HepG2 (cell line): ENCODE results near the gene SLC7A8. TPM values are rescaled to one million over a fixed set of nuclear protein-coding genes. Genes with fewer than 3 reads are reported as not detected.

ENCODE experiments used
- ELF3 ChIP-seq: IDR thresholded peaks from 2 replicates; pipeline ENCODE4 v1.6.1; 2016; ENCODE audit warnings: missing genetic modification reagents, missing compliant biosample characterization
- EZH2 ChIP-seq: conservative IDR thresholded peaks from 2 replicates; pipeline ENCODE4 v1.6.1; 2012; ENCODE audit warnings: mild to moderate bottlenecking, low read depth, low read length, moderate library complexity
- HNRNPL ChIP-seq: fragments of 200-400 bp; formaldehyde crosslinking; IDR thresholded peaks from 2 replicates; pipeline ENCODE4 v1.6.1; 2017; ENCODE audit warnings: mild to moderate bottlenecking, low read depth, low read length
- MEF2D ChIP-seq: sonication (generic); formaldehyde crosslinking; IDR thresholded peaks from 2 replicates; pipeline ENCODE4 v1.5.1; 2020; ENCODE audit warnings: mild to moderate bottlenecking, missing genetic modification reagents
- STAT5B ChIP-seq: sonication (generic); formaldehyde crosslinking; IDR thresholded peaks from 2 replicates; pipeline ENCODE4 v1.4.0; 2020; ENCODE audit warnings: missing genetic modification reagents
- YEATS4 ChIP-seq: sonication (generic); formaldehyde crosslinking; IDR thresholded peaks from 2 replicates; pipeline ENCODE4 v1.4.0; 2020; ENCODE audit warnings: missing genetic modification reagents, borderline replicate concordance
- ZIK1 ChIP-seq: sonication (generic); formaldehyde crosslinking; IDR thresholded peaks from 2 replicates; pipeline ENCODE4 v1.5.0; 2020; ENCODE audit warnings: mild to moderate bottlenecking, low read depth, missing genetic modification reagents, borderline replicate concordance
- ZMYM4 ChIP-seq: sonication (generic); formaldehyde crosslinking; IDR thresholded peaks from 2 replicates; pipeline ENCODE4 v1.8.1; 2023; ENCODE audit warnings: mild to moderate bottlenecking, missing genetic modification reagents
- ZNF317 ChIP-seq: sonication (generic); formaldehyde crosslinking; IDR thresholded peaks from 2 replicates; pipeline ENCODE4 v1.5.0; 2020; ENCODE audit warnings: mild to moderate bottlenecking, missing genetic modification reagents
- ZNF383 ChIP-seq: sonication (generic); formaldehyde crosslinking; IDR thresholded peaks from 2 replicates; pipeline ENCODE4 v1.4.0; 2020; ENCODE audit warnings: missing genetic modification reagents, mild to moderate bottlenecking, borderline replicate concordance
- ZNF670 ChIP-seq: sonication (generic); formaldehyde crosslinking; IDR thresholded peaks from 2 replicates; pipeline ENCODE4 v1.8.0; 2022; ENCODE audit warnings: mild to moderate bottlenecking, missing genetic modification reagents, borderline replicate concordance
- ZNF7 ChIP-seq: IDR thresholded peaks from 2 replicates; pipeline ENCODE4 v1.6.1; 2016; ENCODE audit warnings: missing biosample characterization, missing genetic modification reagents
- ZNF776 ChIP-seq: sonication (generic); formaldehyde crosslinking; IDR thresholded peaks from 2 replicates; pipeline ENCODE4 v1.4.0; 2020; ENCODE audit warnings: mild to moderate bottlenecking, missing genetic modification reagents
- polyA plus RNA-seq, 8 experiments: library from polyadenylated mRNA; depleted of rRNA in 3 of 8; stranded (reverse) in 7 of 8; unstranded in 1 of 8; fragments of >200 nt; fragmentation: Illumina TruSeq in 4 of 8; extraction: Trizol in 4 of 8; gene quantifications; 2 replicates each; pipeline versions ENCODE4 v1.2.1 to v1.2.3, GENCODE V29; 2011 to 2016; ENCODE audit warnings: low read depth in 4 of 8, missing spikeins in 1 of 8, mixed read lengths in 1 of 8; ENCODE audit not compliant: insufficient read depth in 1 of 8
- total RNA-seq, 5 experiments: library from RNA; depleted of rRNA; stranded (reverse); fragments of >200 nt; fragmentation: Illumina TruSeq; extraction: Trizol; gene quantifications; 2 replicates each; pipeline ENCODE4 v1.2.3, GENCODE V29; 2016; ENCODE audit warnings: low read depth in 1 of 5
- TF ChIP-seq, protein P1 (sequence below): sonication (generic); formaldehyde crosslinking; IDR thresholded peaks from 2 replicates; pipeline ENCODE4 v1.4.0; 2020; ENCODE audit warnings: missing genetic modification reagents
- TF ChIP-seq, protein P2 (sequence below), 2 experiments: sonication (generic) in 1 of 2; formaldehyde crosslinking in 1 of 2; IDR thresholded peaks; 2 replicates each; pipeline versions ENCODE4 v1.5.1 to v1.6.1; 2011 to 2020; ENCODE audit warnings: borderline replicate concordance in 1 of 2, low read depth in 1 of 2, low read length in 1 of 2, mild to moderate bottlenecking in 1 of 2, missing genetic modification reagents in 1 of 2, moderate library complexity in 1 of 2
- TF ChIP-seq, protein P3 (sequence below): sonication (generic); formaldehyde crosslinking; IDR thresholded peaks from 2 replicates; pipeline ENCODE4 v1.4.0; 2020; ENCODE audit warnings: missing genetic modification reagents
- TF ChIP-seq, protein P4 (sequence below): sonication (generic); formaldehyde crosslinking; IDR thresholded peaks from 2 replicates; pipeline ENCODE4 v1.5.0; 2020; ENCODE audit warnings: mild to moderate bottlenecking, missing genetic modification reagents
- TF ChIP-seq, protein P5 (sequence below): IDR thresholded peaks from 2 replicates; pipeline ENCODE4 v1.6.1; 2012; ENCODE audit warnings: inconsistent platforms

Gene SLC7A8
- total and polyA plus RNA-seq, 2 of the 13 experiments (the other 11 are each of a cell fraction or from before 2014, with no cell fraction given): 0.25 TPM; not detected in 1

DNA sequence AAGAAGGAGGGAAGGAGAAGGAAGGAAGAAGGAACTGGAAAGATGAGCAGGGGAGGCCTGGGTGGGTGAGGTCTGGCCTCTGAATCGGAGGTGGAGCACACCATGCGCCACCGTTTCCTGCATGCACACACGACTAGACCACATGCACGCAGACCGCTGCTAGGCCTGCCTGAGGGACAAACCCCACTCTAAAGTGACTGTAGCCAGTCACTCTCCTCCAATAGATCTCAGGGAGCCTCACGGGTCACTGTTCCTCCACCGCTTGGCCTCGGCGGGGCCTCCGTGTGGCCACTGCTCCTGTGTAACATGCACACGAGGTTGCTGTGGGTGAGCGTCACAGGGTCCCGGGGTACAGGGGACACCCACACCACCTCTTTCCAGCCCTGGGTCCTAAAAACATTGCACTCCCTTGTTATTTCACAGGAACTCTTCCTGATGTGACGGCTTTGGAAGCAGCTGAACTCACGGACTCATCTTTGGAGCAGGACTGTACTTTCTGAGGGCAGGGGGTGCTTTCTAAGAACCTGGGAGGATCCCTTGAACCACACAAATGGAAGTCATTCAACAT lies 46.8 kb downstream of the SLC7A8 start (continued):
- TF ChIP-seq ZNF776 (CRISPR knock-in tag) (no peak), EZH2 (0 out of 2 replicates have a peak, but pooled peaks have one; percentile 51), HNRNPL (no peak), MEF2D (CRISPR knock-in tag) (no peak), ZNF383 (no peak), STAT5B (CRISPR knock-in tag) (no peak), ZNF317 (CRISPR knock-in tag) (no peak), ZIK1 (CRISPR knock-in tag) (no peak), ZMYM4 (CRISPR knock-in tag) (peak; percentile 13; the same call in 1 of the 2 replicates), ZNF670 (CRISPR knock-in tag) (no peak), YEATS4 (CRISPR knock-in tag) (no peak), ZNF7 (CRISPR knock-in tag) (peak; percentile 35; the same call in 1 of the 2 replicates), ELF3 (CRISPR knock-in tag) (no peak)
- TF ChIP-seq, protein P1, sequence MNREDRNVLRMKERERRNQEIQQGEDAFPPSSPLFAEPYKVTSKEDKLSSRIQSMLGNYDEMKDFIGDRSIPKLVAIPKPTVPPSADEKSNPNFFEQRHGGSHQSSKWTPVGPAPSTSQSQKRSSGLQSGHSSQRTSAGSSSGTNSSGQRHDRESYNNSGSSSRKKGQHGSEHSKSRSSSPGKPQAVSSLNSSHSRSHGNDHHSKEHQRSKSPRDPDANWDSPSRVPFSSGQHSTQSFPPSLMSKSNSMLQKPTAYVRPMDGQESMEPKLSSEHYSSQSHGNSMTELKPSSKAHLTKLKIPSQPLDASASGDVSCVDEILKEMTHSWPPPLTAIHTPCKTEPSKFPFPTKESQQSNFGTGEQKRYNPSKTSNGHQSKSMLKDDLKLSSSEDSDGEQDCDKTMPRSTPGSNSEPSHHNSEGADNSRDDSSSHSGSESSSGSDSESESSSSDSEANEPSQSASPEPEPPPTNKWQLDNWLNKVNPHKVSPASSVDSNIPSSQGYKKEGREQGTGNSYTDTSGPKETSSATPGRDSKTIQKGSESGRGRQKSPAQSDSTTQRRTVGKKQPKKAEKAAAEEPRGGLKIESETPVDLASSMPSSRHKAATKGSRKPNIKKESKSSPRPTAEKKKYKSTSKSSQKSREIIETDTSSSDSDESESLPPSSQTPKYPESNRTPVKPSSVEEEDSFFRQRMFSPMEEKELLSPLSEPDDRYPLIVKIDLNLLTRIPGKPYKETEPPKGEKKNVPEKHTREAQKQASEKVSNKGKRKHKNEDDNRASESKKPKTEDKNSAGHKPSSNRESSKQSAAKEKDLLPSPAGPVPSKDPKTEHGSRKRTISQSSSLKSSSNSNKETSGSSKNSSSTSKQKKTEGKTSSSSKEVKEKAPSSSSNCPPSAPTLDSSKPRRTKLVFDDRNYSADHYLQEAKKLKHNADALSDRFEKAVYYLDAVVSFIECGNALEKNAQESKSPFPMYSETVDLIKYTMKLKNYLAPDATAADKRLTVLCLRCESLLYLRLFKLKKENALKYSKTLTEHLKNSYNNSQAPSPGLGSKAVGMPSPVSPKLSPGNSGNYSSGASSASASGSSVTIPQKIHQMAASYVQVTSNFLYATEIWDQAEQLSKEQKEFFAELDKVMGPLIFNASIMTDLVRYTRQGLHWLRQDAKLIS (CRISPR knock-in tag): no peak
- TF ChIP-seq, protein P2, sequence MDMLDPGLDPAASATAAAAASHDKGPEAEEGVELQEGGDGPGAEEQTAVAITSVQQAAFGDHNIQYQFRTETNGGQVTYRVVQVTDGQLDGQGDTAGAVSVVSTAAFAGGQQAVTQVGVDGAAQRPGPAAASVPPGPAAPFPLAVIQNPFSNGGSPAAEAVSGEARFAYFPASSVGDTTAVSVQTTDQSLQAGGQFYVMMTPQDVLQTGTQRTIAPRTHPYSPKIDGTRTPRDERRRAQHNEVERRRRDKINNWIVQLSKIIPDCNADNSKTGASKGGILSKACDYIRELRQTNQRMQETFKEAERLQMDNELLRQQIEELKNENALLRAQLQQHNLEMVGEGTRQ (IDR thresholded peaks at IDR 0.05; ENCODE audit: low read depth, low read length): no peak
- TF ChIP-seq, protein P2 (CRISPR knock-in tag; IDR thresholded peaks at IDR 0.05; ENCODE audit: borderline replicate concordance): no peak
- TF ChIP-seq, protein P3, sequence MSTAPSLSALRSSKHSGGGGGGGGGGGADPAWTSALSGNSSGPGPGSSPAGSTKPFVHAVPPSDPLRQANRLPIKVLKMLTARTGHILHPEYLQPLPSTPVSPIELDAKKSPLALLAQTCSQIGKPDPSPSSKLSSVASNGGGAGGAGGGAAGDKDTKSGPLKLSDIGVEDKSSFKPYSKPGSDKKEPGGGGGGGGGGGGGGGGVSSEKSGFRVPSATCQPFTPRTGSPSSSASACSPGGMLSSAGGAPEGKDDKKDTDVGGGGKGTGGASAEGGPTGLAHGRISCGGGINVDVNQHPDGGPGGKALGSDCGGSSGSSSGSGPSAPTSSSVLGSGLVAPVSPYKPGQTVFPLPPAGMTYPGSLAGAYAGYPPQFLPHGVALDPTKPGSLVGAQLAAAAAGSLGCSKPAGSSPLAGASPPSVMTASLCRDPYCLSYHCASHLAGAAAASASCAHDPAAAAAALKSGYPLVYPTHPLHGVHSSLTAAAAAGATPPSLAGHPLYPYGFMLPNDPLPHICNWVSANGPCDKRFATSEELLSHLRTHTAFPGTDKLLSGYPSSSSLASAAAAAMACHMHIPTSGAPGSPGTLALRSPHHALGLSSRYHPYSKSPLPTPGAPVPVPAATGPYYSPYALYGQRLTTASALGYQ (CRISPR knock-in tag): no peak
- TF ChIP-seq, protein P4, sequence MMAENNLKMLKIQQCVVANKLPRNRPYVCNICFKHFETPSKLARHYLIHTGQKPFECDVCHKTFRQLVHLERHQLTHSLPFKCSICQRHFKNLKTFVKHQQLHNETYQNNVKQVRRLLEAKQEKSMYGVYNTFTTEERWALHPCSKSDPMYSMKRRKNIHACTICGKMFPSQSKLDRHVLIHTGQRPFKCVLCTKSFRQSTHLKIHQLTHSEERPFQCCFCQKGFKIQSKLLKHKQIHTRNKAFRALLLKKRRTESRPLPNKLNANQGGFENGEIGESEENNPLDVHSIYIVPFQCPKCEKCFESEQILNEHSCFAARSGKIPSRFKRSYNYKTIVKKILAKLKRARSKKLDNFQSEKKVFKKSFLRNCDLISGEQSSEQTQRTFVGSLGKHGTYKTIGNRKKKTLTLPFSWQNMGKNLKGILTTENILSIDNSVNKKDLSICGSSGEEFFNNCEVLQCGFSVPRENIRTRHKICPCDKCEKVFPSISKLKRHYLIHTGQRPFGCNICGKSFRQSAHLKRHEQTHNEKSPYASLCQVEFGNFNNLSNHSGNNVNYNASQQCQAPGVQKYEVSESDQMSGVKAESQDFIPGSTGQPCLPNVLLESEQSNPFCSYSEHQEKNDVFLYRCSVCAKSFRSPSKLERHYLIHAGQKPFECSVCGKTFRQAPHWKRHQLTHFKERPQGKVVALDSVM: peak; percentile 20; the same call in 1 of the 2 replicates
- TF ChIP-seq, protein P5, sequence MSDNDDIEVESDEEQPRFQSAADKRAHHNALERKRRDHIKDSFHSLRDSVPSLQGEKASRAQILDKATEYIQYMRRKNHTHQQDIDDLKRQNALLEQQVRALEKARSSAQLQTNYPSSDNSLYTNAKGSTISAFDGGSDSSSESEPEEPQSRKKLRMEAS: 0 out of 2 replicates have a peak, but pooled peaks have one; percentile 8
